ENCODE measurements around the gene COLQ.

GRCh38 chr3:15471861-15472260 lies 49.6 kb downstream of the COLQ start:
- TF ChIP-seq, protein P1, sequence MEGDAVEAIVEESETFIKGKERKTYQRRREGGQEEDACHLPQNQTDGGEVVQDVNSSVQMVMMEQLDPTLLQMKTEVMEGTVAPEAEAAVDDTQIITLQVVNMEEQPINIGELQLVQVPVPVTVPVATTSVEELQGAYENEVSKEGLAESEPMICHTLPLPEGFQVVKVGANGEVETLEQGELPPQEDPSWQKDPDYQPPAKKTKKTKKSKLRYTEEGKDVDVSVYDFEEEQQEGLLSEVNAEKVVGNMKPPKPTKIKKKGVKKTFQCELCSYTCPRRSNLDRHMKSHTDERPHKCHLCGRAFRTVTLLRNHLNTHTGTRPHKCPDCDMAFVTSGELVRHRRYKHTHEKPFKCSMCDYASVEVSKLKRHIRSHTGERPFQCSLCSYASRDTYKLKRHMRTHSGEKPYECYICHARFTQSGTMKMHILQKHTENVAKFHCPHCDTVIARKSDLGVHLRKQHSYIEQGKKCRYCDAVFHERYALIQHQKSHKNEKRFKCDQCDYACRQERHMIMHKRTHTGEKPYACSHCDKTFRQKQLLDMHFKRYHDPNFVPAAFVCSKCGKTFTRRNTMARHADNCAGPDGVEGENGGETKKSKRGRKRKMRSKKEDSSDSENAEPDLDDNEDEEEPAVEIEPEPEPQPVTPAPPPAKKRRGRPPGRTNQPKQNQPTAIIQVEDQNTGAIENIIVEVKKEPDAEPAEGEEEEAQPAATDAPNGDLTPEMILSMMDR (IDR thresholded peaks at IDR 0.05), result no peak
- TF ChIP-seq, protein P2, sequence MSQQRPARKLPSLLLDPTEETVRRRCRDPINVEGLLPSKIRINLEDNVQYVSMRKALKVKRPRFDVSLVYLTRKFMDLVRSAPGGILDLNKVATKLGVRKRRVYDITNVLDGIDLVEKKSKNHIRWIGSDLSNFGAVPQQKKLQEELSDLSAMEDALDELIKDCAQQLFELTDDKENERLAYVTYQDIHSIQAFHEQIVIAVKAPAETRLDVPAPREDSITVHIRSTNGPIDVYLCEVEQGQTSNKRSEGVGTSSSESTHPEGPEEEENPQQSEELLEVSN (IDR thresholded peaks at IDR 0.05; ENCODE audit: borderline replicate concordance, low read depth), result no peak
- TF ChIP-seq RAD21 (conservative IDR thresholded peaks at IDR 0.05 in 1 of 2, IDR thresholded peaks at IDR 0.05 in 1 of 2) (no peak), POLR2A (IDR thresholded peaks at IDR 0.05; ENCODE audit: low read length) (no peak), CBX8 (IDR thresholded peaks at IDR 0.05) (no peak), ESRRA (IDR thresholded peaks at IDR 0.05; ENCODE audit: borderline replicate concordance, low read length) (no peak), NR3C1 (IDR thresholded peaks at IDR 0.05) (no peak), SMC3 (IDR thresholded peaks at IDR 0.05) (no peak)
